K562 (cell line): ENCODE data around the gene LASP1NB.

Source experiments
- BCL6 ChIP-seq: fragments of 250-450 bp; sonication (Bioruptor Pico); IDR thresholded peaks from 2 replicates; pipeline ENCODE4 v1.4.0; 2020
- ELF4 ChIP-seq: fragments of 450-650 bp; formaldehyde crosslinking; IDR thresholded peaks from 2 replicates; pipeline ENCODE4 v1.4.0; 2022; ENCODE audit warnings: missing genetic modification characterization
- EZH2 ChIP-seq: IDR thresholded peaks from 2 replicates; pipeline ENCODE4 v1.6.1; 2012; ENCODE audit warnings: low read depth, mild to moderate bottlenecking, inconsistent platforms, low read length, borderline replicate concordance
- HINFP ChIP-seq: fragments of 450-650 bp; conservative IDR thresholded peaks from 2 replicates; pipeline ENCODE4 v1.6.1; 2016; ENCODE audit warnings: missing genetic modification characterization, low read depth, mild to moderate bottlenecking, control low read depth, missing compliant biosample characterization
- NFE2L1 ChIP-seq: fragments of 450-650 bp; IDR thresholded peaks from 2 replicates; pipeline ENCODE4 v1.6.1; 2016; ENCODE audit warnings: missing genetic modification characterization, low read depth, mild to moderate bottlenecking, missing compliant biosample characterization, moderate library complexity, borderline replicate concordance
- RAD21 ChIP-seq, 2 experiments: fragments of 250-450 bp in 1 of 2; fragments of 450-650 bp in 1 of 2; sonication (Bioruptor Pico) in 1 of 2; formaldehyde crosslinking in 1 of 2; IDR thresholded peaks in 1 of 2; conservative IDR thresholded peaks in 1 of 2; 2 replicates each; pipeline versions ENCODE4 v1.4.0 to v1.8.0; 2020 to 2022; ENCODE audit warnings: mild to moderate bottlenecking in 2 of 2, moderate library complexity in 1 of 2
- YY1 ChIP-seq, 3 experiments: IDR thresholded peaks; 2 replicates each; pipeline ENCODE4 v1.6.1; 2011; ENCODE audit warnings: low read length in 2 of 3, mild to moderate bottlenecking in 2 of 3, moderate library complexity in 2 of 3, borderline replicate concordance in 1 of 3, control low read depth in 1 of 3, low read depth in 1 of 3; ENCODE audit not compliant: insufficient read depth in 3 of 3, insufficient replicate concordance in 2 of 3, control insufficient read depth in 1 of 3, insufficient read length in 1 of 3; ENCODE audit errors: extremely low read depth in 1 of 3
- ZNF778 ChIP-seq: fragments of 450-650 bp; formaldehyde crosslinking; IDR thresholded peaks from 2 replicates; pipeline ENCODE4 v1.4.0; 2020; ENCODE audit warnings: mild to moderate bottlenecking, moderate library complexity
- ZZZ3 ChIP-seq: fragments of 450-650 bp; IDR thresholded peaks from 2 replicates; pipeline ENCODE4 v1.6.1; 2016; ENCODE audit warnings: antibody characterized with exemption, mild to moderate bottlenecking, moderate library complexity
- TF ChIP-seq, protein P1 (sequence below): sonication (generic); formaldehyde crosslinking; IDR thresholded peaks from 2 replicates; pipeline ENCODE4 v1.9.0; 2022; ENCODE audit warnings: mild to moderate bottlenecking, missing genetic modification reagents
- TF ChIP-seq, protein P2 (sequence below), 3 experiments: IDR thresholded peaks in 2 of 3; conservative IDR thresholded peaks in 1 of 3; 2 replicates each; pipeline ENCODE4 v1.5.1; 2011 to 2012; ENCODE audit warnings: low read length in 3 of 3, mild to moderate bottlenecking in 3 of 3, control low read depth in 2 of 3, improper control_type of control experiment in 1 of 3, inconsistent platforms in 1 of 3, low read depth in 1 of 3, mixed read lengths in 1 of 3, moderate library complexity in 1 of 3; ENCODE audit not compliant: insufficient read depth in 2 of 3

GRCh38 chr17:38894276-38894675 is 31.1 kb upstream of the LASP1NB start:
- no peak for TF ChIP-seq ZZZ3
- no peak for TF ChIP-seq HINFP (tag)
- no peak for TF ChIP-seq ZNF778 (CRISPR knock-in tag)
- TF ChIP-seq, protein P1, sequence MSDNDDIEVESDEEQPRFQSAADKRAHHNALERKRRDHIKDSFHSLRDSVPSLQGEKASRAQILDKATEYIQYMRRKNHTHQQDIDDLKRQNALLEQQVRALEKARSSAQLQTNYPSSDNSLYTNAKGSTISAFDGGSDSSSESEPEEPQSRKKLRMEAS: no peak
- TF ChIP-seq, protein P2, sequence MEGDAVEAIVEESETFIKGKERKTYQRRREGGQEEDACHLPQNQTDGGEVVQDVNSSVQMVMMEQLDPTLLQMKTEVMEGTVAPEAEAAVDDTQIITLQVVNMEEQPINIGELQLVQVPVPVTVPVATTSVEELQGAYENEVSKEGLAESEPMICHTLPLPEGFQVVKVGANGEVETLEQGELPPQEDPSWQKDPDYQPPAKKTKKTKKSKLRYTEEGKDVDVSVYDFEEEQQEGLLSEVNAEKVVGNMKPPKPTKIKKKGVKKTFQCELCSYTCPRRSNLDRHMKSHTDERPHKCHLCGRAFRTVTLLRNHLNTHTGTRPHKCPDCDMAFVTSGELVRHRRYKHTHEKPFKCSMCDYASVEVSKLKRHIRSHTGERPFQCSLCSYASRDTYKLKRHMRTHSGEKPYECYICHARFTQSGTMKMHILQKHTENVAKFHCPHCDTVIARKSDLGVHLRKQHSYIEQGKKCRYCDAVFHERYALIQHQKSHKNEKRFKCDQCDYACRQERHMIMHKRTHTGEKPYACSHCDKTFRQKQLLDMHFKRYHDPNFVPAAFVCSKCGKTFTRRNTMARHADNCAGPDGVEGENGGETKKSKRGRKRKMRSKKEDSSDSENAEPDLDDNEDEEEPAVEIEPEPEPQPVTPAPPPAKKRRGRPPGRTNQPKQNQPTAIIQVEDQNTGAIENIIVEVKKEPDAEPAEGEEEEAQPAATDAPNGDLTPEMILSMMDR (IDR thresholded peaks at IDR 0.05 in 2 of 3, conservative IDR thresholded peaks at IDR 0.05 in 1 of 3; ENCODE audit: insufficient read depth in 2 of 3, low read depth in 1 of 3, low read length in 3 of 3): no peak
- no peak for TF ChIP-seq YY1 (IDR thresholded peaks at IDR 0.05; ENCODE audit: borderline replicate concordance in 1 of 3, control insufficient read depth in 1 of 3, extremely low read depth in 1 of 3, insufficient read depth in 3 of 3, insufficient read length in 1 of 3, insufficient replicate concordance in 2 of 3, low read depth in 1 of 3, low read length in 2 of 3)
- TF ChIP-seq EZH2: no peak
- TF ChIP-seq ELF4 (CRISPR knock-in tag): no peak
- no peak for TF ChIP-seq RAD21 (CRISPR knock-in tag; conservative IDR thresholded peaks at IDR 0.05 in 1 of 2, IDR thresholded peaks at IDR 0.05 in 1 of 2)
- no peak for TF ChIP-seq NFE2L1 (tag)
- no peak for TF ChIP-seq BCL6 (CRISPR knock-in tag)
